Endothelial cell (in vitro differentiated cells): ENCODE results near the gene MEF2C. TPM values are rescaled to one million over a fixed set of nuclear protein-coding genes. Genes with fewer than 3 reads are reported as not detected.
"Not testable (repeated sequence)": the region's sequence is repeated elsewhere in the genome, so short reads cannot be mapped to it uniquely, and the experiment has no call there.

ENCODE experiments used
- DNase-seq: peaks from one replicate; pipeline ENCODE4 v3.0.0; 2021; ENCODE audit warnings: low spot score
- H3K27ac Mint-ChIP-seq: one replicate; pipeline ENCODE4 v1.8.0; 2021; ENCODE audit warnings: mixed read lengths, inconsistent platforms; ENCODE audit not compliant: unreplicated experiment
- H3K27me3 Mint-ChIP-seq: one replicate; pipeline ENCODE4 v1.8.0; 2021; ENCODE audit warnings: mild to moderate bottlenecking, moderate library complexity, mixed read lengths, inconsistent platforms; ENCODE audit not compliant: unreplicated experiment
- H3K36me3 Mint-ChIP-seq: one replicate; pipeline ENCODE4 v1.8.0; 2021; ENCODE audit warnings: mild to moderate bottlenecking, low read depth, mixed read lengths, inconsistent platforms; ENCODE audit not compliant: unreplicated experiment
- H3K4me1 Mint-ChIP-seq: one replicate; pipeline ENCODE4 v1.8.0; 2021; ENCODE audit warnings: mild to moderate bottlenecking, mixed read lengths, inconsistent platforms; ENCODE audit not compliant: unreplicated experiment
- H3K4me3 Mint-ChIP-seq: one replicate; pipeline ENCODE4 v1.8.0; 2021; ENCODE audit warnings: mild to moderate bottlenecking, mixed read lengths, inconsistent platforms; ENCODE audit not compliant: unreplicated experiment
- H3K9me3 Mint-ChIP-seq: one replicate; pipeline ENCODE4 v1.8.0; 2021; ENCODE audit warnings: mixed read lengths, inconsistent platforms; ENCODE audit not compliant: unreplicated experiment
- CTCF ChIP-seq: fragments of 200-600 bp; sonication (generic); IDR thresholded peaks from one replicate; pipeline ENCODE4 v1.5.0; 2021; ENCODE audit warnings: antibody characterized with exemption; ENCODE audit not compliant: unreplicated experiment
- total RNA-seq: library from RNA; stranded (reverse); fragmentation: NEBNext Ultra II Directional; extraction: Animal tissue kit (Norgen Biotek cat#: 25700); gene quantifications from one replicate; pipeline ENCODE4 v1.2.1, GENCODE V29; 2021; ENCODE audit not compliant: unreplicated experiment

MEF2C gene
- total RNA-seq, 1 donor from 2014 or later, result 134 TPM

GRCh38 chr5:88925692-88926490 is 42.9 kb upstream of the MEF2C start:
- no peaks in the 10 kb centered on the region for H3K36me3 Mint-ChIP-seq
- no peak for DNase-seq

GRCh38 chr5:88924330-88924657 is 41.3 kb upstream of the MEF2C start:
- no peak overlapping the region for H3K4me3 Mint-ChIP-seq
- H3K9me3 Mint-ChIP-seq, result no peaks in the 10 kb centered on the region
- DNase-seq, result no peak
- no peaks in the 10 kb centered on the region for H3K27me3 Mint-ChIP-seq
- no peak for TF ChIP-seq CTCF
- H3K27ac Mint-ChIP-seq, result no peak overlapping the region
- H3K36me3 Mint-ChIP-seq, result no peaks in the 10 kb centered on the region
- H3K4me1 Mint-ChIP-seq, result no peaks in the 10 kb centered on the region

More at GRCh38 chr5:88925692-88926490, 42.9 kb upstream of the MEF2C start:
- Mint-ChIP-seq H3K9me3 (no peaks in the 10 kb centered on the region), H3K27me3 (no peaks in the 10 kb centered on the region), H3K27ac (no peak overlapping the region), H3K4me3 (no peak overlapping the region), H3K4me1 (no peaks in the 10 kb centered on the region)
- no peak for TF ChIP-seq CTCF

GRCh38 chr5:88923623-88924329 is 40.8 kb upstream of the MEF2C start:
- H3K4me3 Mint-ChIP-seq, result no peak overlapping the region
- TF ChIP-seq CTCF, result no peak
- no peaks in the 10 kb centered on the region for H3K27me3 Mint-ChIP-seq
- no peak for DNase-seq
- no peaks in the 10 kb centered on the region for H3K9me3 Mint-ChIP-seq
- H3K36me3 Mint-ChIP-seq, result no peaks in the 10 kb centered on the region
- H3K27ac Mint-ChIP-seq, result no peak overlapping the region
- no peaks in the 10 kb centered on the region for H3K4me1 Mint-ChIP-seq

- H3K27me3 Mint-ChIP-seq, H3K4me3 Mint-ChIP-seq, H3K4me1 Mint-ChIP-seq, H3K36me3 Mint-ChIP-seq, H3K27ac Mint-ChIP-seq, DNase-seq, H3K9me3 Mint-ChIP-seq: not testable (repeated sequence)
These were observed 29.8 kb upstream of the MEF2C start for GRCh38 chr5:88912743-88913142.

GRCh38 chr5:88911059-88911572 is 28.1 kb upstream of the MEF2C start:
- DNase-seq, H3K4me1 Mint-ChIP-seq, H3K36me3 Mint-ChIP-seq, H3K9me3 Mint-ChIP-seq, H3K27me3 Mint-ChIP-seq, H3K27ac Mint-ChIP-seq, H3K4me3 Mint-ChIP-seq: not testable (repeated sequence)

GRCh38 chr5:88904478-88904877 is 21.5 kb upstream of the MEF2C start:
- not testable (repeated sequence) for H3K9me3 Mint-ChIP-seq, H3K36me3 Mint-ChIP-seq, H3K4me3 Mint-ChIP-seq, H3K27ac Mint-ChIP-seq, H3K27me3 Mint-ChIP-seq, H3K4me1 Mint-ChIP-seq, DNase-seq

GRCh38 chr5:88903966-88904365 is 21.0 kb upstream of the MEF2C start:
- not testable (repeated sequence) for H3K27me3 Mint-ChIP-seq, DNase-seq, H3K4me1 Mint-ChIP-seq, H3K27ac Mint-ChIP-seq, H3K36me3 Mint-ChIP-seq, H3K9me3 Mint-ChIP-seq, H3K4me3 Mint-ChIP-seq

- H3K36me3 Mint-ChIP-seq, H3K27me3 Mint-ChIP-seq, DNase-seq, H3K9me3 Mint-ChIP-seq, H3K27ac Mint-ChIP-seq, H3K4me3 Mint-ChIP-seq: not testable (repeated sequence)
- H3K4me1 Mint-ChIP-seq, result peaks cover 11% of the 10 kb centered on the region
These were observed 18.1 kb upstream of the MEF2C start for GRCh38 chr5:88901077-88901476.
